ENCODE results near the gene INPP5J. TPM values are rescaled to one million over a fixed set of nuclear protein-coding genes. Genes with fewer than 3 reads are reported as not detected.

Gene INPP5J
- total and polyA plus RNA-seq, 8 donors, result 2.1 to 4.1 (median 2.9) TPM

DNA sequence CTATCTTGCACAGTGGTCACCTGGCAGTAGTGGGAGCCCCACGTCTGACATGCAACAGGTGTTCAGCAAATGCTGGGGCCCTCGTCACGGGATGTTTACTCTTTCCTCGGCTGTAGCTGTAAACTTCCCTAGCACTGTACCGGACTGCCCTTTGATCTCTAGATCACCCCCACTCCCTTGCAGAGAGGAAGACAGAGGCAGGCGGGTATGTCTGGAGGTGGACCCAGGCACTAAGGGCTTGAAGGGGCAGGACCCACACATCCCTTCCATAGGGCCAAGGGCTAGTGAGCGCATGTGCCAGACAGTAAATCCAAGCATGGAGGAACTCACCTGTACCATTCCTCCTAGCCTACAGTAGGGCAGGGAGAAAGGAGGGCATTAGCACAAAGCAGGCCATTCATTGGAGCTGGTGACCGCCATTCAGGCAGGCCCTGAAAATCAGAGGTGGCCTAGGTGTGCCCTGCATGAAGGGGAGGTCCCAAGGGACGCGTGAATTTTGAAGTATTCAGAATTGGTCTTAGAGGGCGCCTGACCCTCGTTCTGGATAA, 43.6 kb upstream of the INPP5J start:
- H3K36me3 ChIP-seq, result no peaks in the 10 kb centered on the region
- no peak overlapping the region for H3K4me3 ChIP-seq
- no peak overlapping the region for H3K27ac ChIP-seq
- DNase-seq (no peak), ATAC-seq (no peak)
- H3K4me1 ChIP-seq, result peaks cover 17 to 44% of the 10 kb centered on the region in 2 donors
- intact Hi-C loops (cut with DNase I), result no loop called here
- H3K27me3 ChIP-seq, result no peaks in the 10 kb centered on the region
- H3K9me3 ChIP-seq, result no peaks in the 10 kb centered on the region
- TF ChIP-seq, protein P1, sequence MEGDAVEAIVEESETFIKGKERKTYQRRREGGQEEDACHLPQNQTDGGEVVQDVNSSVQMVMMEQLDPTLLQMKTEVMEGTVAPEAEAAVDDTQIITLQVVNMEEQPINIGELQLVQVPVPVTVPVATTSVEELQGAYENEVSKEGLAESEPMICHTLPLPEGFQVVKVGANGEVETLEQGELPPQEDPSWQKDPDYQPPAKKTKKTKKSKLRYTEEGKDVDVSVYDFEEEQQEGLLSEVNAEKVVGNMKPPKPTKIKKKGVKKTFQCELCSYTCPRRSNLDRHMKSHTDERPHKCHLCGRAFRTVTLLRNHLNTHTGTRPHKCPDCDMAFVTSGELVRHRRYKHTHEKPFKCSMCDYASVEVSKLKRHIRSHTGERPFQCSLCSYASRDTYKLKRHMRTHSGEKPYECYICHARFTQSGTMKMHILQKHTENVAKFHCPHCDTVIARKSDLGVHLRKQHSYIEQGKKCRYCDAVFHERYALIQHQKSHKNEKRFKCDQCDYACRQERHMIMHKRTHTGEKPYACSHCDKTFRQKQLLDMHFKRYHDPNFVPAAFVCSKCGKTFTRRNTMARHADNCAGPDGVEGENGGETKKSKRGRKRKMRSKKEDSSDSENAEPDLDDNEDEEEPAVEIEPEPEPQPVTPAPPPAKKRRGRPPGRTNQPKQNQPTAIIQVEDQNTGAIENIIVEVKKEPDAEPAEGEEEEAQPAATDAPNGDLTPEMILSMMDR (IDR thresholded peaks at IDR 0.05), result no peak

DNA sequence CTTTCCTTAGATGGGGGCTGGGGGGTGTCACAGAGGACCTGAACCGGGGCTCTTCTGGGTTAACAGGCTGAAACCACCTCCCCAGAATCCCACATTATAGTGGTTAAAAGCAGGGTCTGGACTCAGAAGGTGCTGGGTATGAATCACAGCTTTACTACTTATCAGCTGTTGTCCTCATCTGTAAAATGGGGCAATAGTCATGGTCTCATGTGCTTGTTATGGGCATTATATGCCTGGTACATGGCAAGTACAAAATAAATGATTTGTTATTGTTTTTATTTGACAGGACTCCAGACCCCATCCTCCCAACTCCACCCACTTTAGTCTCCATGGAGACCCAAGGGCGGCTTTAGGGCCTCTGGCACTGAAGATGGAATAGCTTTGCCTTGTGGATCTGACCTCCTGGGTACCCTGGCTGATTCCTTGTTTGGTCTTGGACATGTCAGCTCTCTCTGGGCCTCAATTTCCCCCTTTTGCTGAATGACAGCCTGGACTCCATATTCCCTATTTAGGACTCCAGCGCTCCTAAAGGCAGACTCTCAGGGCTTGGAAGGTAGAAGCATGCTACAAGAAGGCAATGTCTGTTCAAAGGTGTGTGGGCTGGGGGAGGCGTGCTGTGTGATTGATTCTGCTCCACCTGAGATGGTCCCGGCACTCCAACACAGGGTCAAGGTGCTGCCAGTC, 42.5 kb upstream of the INPP5J start:
- DNase-seq, result no peak
- intact Hi-C loops (cut with DNase I), result loop anchor here (10.0 kb wide), 2 partner anchors 136 to 316 kb away; no protein-coding TSS in a partner anchor
- TF ChIP-seq, protein P1 (IDR thresholded peaks at IDR 0.05), result no peak
- no peak for ATAC-seq
- Histone ChIP-seq H3K27me3 (no peaks in the 10 kb centered on the region), H3K4me3 (peak overlapping the region; percentile 66 to 77), H3K36me3 (no peaks in the 10 kb centered on the region), H3K9me3 (no peaks in the 10 kb centered on the region), H3K4me1 (peaks cover 18 to 49% of the 10 kb centered on the region in 2 donors), H3K27ac (peak overlapping the region; percentile 90 to 95)

DNA sequence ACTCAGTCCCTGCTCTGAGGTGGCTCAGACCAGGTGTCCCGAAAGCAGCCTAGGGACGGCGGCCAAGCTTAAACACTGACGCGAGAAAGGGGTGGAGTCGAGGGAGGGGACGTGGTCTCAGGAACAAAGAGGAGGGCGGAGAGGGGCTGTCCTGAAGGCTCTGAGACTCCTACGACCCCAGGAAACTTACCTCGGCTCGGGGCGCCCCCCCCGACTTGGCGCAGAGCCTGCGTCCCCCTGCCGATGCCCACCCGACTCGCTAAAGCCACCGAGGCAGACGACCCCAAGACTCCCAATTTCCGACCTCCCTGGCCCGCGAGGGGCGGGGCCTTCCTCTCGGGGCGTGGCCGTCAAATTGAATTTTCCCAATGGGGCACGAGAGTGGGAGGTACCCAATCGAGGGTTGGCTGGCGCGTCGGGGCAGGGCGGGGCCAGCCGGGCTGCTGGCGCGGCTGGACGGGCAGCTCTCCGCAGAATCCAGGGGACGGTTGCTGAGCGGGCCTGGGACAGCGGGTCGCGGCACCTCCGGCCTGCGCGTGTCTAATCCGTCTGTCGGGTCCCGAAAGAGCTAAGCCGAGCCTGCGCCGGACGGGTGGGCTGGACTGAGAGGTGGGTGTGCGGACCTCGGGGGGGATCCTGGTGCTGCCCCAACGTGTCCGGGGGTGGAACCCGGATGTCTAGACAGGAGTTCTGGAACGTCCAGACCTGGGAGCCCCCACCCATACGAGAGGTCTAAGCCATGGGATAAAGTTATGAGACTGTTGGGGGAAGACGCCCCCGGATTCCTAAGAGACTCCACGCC, 41.7 kb upstream of the INPP5J start, which contains the start of gene SMTN:
TSS of gene SMTN (plus strand) at position 471 of the 802 bp plus-strand sequence. CDS start 1,941 bp downstream, outside the sequence.
- DNase-seq (peak; percentile 93 to 97 (median 96)), ATAC-seq (peak; percentile 84)
- TF ChIP-seq, protein P1 (IDR thresholded peaks at IDR 0.05), result no peak
- peak within 1 kb of the TSS; percentile 90 to 95 for H3K27ac ChIP-seq
- H3K27me3 ChIP-seq, result no peaks in the 10 kb centered on the region
- no peaks in the 10 kb centered on the region for H3K36me3 ChIP-seq
- intact Hi-C loops (cut with DNase I), result loop anchor here (10.0 kb wide), 2 partner anchors 136 to 316 kb away; no protein-coding TSS in a partner anchor
- no peaks in the 10 kb centered on the region for H3K9me3 ChIP-seq
- H3K4me3 ChIP-seq, result peak within 1 kb of the TSS; percentile 66 to 77
- H3K4me1 ChIP-seq, result peaks cover 18 to 56% of the 10 kb centered on the region in 2 donors

DNA sequence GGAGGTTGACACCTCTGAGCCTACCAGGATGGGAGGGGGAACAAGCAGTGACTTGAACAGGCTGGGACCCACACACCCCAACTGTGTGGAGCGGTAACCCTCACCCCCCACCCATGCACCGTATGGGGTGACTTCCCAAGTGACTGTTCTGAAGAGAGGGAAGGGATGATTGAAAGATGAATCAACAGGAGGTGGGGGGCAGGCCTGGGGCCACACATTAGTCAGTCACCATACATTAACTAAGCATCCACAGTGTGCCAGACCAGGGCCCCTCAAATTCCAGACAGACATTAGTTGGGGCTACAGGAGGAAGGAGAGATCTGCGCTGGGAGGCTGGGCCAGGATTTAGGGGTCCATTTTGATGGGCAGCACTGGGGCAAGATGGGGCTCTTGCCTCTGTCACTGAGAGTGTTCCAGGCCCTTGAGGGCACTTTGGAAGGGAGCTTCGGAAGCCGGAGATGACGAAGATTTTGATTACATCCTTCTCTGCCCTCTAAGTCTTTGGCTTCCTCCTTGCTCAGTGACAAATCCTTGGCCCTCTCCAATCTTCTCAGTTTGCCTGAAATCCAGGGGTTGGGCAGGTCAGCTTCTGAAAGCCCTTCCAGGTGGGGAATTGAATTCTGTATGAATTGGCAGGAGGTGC, 40.7 kb upstream of the INPP5J start:
- H3K27me3 ChIP-seq, result no peaks in the 10 kb centered on the region
- peaks cover 18 to 62% of the 10 kb centered on the region in 2 donors for H3K4me1 ChIP-seq
- TF ChIP-seq, protein P1 (IDR thresholded peaks at IDR 0.05), result no peak
- peak overlapping the region; percentile 90 to 95 for H3K27ac ChIP-seq
- H3K4me3 ChIP-seq, result peak overlapping the region; percentile 66 to 77
- intact Hi-C loops (cut with DNase I), result loop anchor here (10.0 kb wide), 2 partner anchors 137 to 317 kb away; no protein-coding TSS in a partner anchor
- ATAC-seq (no peak), DNase-seq (no peak)
- no peaks in the 10 kb centered on the region for H3K36me3 ChIP-seq
- H3K9me3 ChIP-seq, result no peaks in the 10 kb centered on the region

All from left lung (tissue), 10 donors.